NT2/D1 (cell line): ENCODE measurements around the gene CALHM1.

Experiments
- YY1 ChIP-seq: IDR thresholded peaks from 2 replicates; pipeline ENCODE4 v1.6.1; 2011; ENCODE audit not compliant: insufficient read length, insufficient read depth
- ZNF274 ChIP-seq: IDR thresholded peaks from 2 replicates; pipeline ENCODE4 v1.6.1; 2011; ENCODE audit warnings: mild to moderate bottlenecking, low read depth, low read length

GRCh38 chr10:103493362-103493915 lies 34.7 kb upstream of the CALHM1 start, which contains the start of gene NEURL1:
- TF ChIP-seq YY1 (no peak), ZNF274 (no peak)
